Psoas muscle (tissue), 8 donors: ENCODE data around the gene TBC1D22A. TPM values are rescaled to one million over a fixed set of nuclear protein-coding genes. Genes with fewer than 3 reads are reported as not detected.

Experiments
- ATAC-seq, 4 donors: fragments of 200-7000 bp; cut with Tn5 transposase; one replicate each; pipeline ENCODE4 v1.9.1; 2020; ENCODE audit warnings: moderate library complexity in 3 of 4, mild to moderate bottlenecking in 2 of 4
- DNase-seq, 2 donors: peaks; one replicate each; pipeline ENCODE4 v3.0.0-alpha.2; 2020
- H3K27ac ChIP-seq: fragments of 200-600 bp; one replicate; pipeline ENCODE4 v1.8.0; 2022
- H3K27me3 ChIP-seq, 3 donors: fragments of 200-600 bp in 1 of 3; one replicate each; pipeline versions ENCODE4 v1.6.1 to v1.8.0; 2013 to 2022; ENCODE audit warnings: low read length in 2 of 3, mild to moderate bottlenecking in 2 of 3, moderate library complexity in 1 of 3; ENCODE audit not compliant: insufficient read depth in 3 of 3
- H3K36me3 ChIP-seq, 2 donors: fragments of 200-600 bp in 1 of 2; one replicate each; pipeline versions ENCODE4 v1.6.1 to v1.8.0; 2013 to 2022; ENCODE audit warnings: low read depth in 1 of 2, mild to moderate bottlenecking in 1 of 2, moderate library complexity in 1 of 2; ENCODE audit not compliant: insufficient read depth in 1 of 2
- H3K4me1 ChIP-seq: fragments of 200-600 bp; one replicate; pipeline ENCODE4 v1.8.0; 2022
- H3K4me3 ChIP-seq: fragments of 200-600 bp; one replicate; pipeline ENCODE4 v1.8.0; 2022; ENCODE audit warnings: mild to moderate bottlenecking
- H3K9me3 ChIP-seq: fragments of 200-600 bp; one replicate; pipeline ENCODE4 v1.8.0; 2022
- CTCF ChIP-seq: fragments of 200-600 bp; IDR thresholded peaks from one replicate; pipeline ENCODE4 v1.8.0; 2022; ENCODE audit warnings: antibody characterized with exemption
- WGBS, 3 donors: extraction: QIAGEN DNeasy Blood & Tissue Kit; methylation state at CpG; one replicate each; pipeline versions ENCODE4 v1.1.6 to v1.1.7; 2013; 5-methylcytosine and 5-hydroxymethylcytosine counted together
- intact Hi-C, 2 donors: fragments of 100-400 bp; cut with DNase I; formaldehyde crosslinking; loops; one replicate each; pipeline versions ENCODE4 v1.11.0 to v1.14.2; 2022
- polyA plus RNA-seq, 3 donors: library from polyadenylated mRNA; stranded (reverse); fragments of 200-250 nt; gene quantifications; one replicate each; pipeline ENCODE4 v1.2.3, GENCODE V29; 2013
- total RNA-seq, 4 donors: library from RNA; stranded (reverse); fragmentation: NEBNext Ultra II Directional in 2 of 4; extraction: Animal tissue kit (Norgen Biotek cat#: 25700) in 2 of 4; gene quantifications; one replicate each; pipeline versions ENCODE4 v1.2.1 to v1.2.4, GENCODE V29; 2021 to 2023
- donor health status: healthy with polysubstance abuse.
- donor health status: DM: no; HTN: no; CAD: no; lungs with moderate emphysema.
- donor health status: Bipolar disorder and iron deficiency.
- donor health status: healthy.
- donor health status: DM: yes; HTN: yes; CAD: no.
- donor health status: DM: no; HTN: no; CAD: no.
- donor health status: DM: no; HTN: no; CAD: no.
- donor health status: DM: yes; HTN: yes; CAD: no.

TBC1D22A gene
- total and polyA plus RNA-seq, 7 donors = 11.7 to 25.0 (median 18.9) TPM

GRCh38 chr22:46723882-46724281, 38.6 kb upstream of the TBC1D22A start:
- WGBS, 3 donors = 93 to 97% (median 96%) methylated on average over 9 of the region's 9 CpGs
- intact Hi-C loops = no loop called here
- Histone ChIP-seq H3K4me1 (peaks cover 19% of the 10 kb centered on the region), H3K9me3 (no peaks in the 10 kb centered on the region), H3K36me3 (peaks cover 0 to 32% of the 10 kb centered on the region in 2 donors), H3K27me3 (no peaks in the 10 kb centered on the region), H3K27ac (no peak overlapping the region), H3K4me3 (no peak overlapping the region)
- TF ChIP-seq CTCF = no peak
- DNase-seq (no peak), ATAC-seq (no peak)

- Histone ChIP-seq H3K4me1 (peaks cover 22% of the 10 kb centered on the region), H3K27ac (no peak overlapping the region), H3K36me3 (peaks cover 0 to 25% of the 10 kb centered on the region in 2 donors)
These were observed 37.4 kb upstream of the TBC1D22A start for GRCh38 chr22:46725096-46725495.

GRCh38 chr22:46726066-46726985, 36.1 kb upstream of the TBC1D22A start:
- Histone ChIP-seq H3K4me1 (peaks cover 35% of the 10 kb centered on the region), H3K4me3 (no peak overlapping the region), H3K27ac (no peak overlapping the region), H3K27me3 (no peaks in the 10 kb centered on the region), H3K9me3 (no peaks in the 10 kb centered on the region), H3K36me3 (peaks cover 0 to 17% of the 10 kb centered on the region in 2 donors)
- intact Hi-C loops = no loop called here
- no peak for TF ChIP-seq CTCF
- ATAC-seq (peak in 3 of 4 donors; percentile 16 to 32 (median 24)), DNase-seq (no peak)
- 68 to 78% (median 69%) methylated on average over 38 of the region's 38 CpGs for WGBS, 3 donors

More at GRCh38 chr22:46725096-46725495, 37.4 kb upstream of the TBC1D22A start:
- Histone ChIP-seq H3K9me3 (no peaks in the 10 kb centered on the region), H3K27me3 (no peaks in the 10 kb centered on the region), H3K4me3 (no peak overlapping the region)
- TF ChIP-seq CTCF = no peak
- no peak for ATAC-seq
- intact Hi-C loops = no loop called here
- 87 to 88% (median 87%) methylated on average over 18 of the region's 18 CpGs for WGBS, 3 donors
- no peak for DNase-seq

GRCh38 chr22:46726986-46727317, 35.5 kb upstream of the TBC1D22A start:
- ATAC-seq = no peak
- no peak for TF ChIP-seq CTCF
- Histone ChIP-seq H3K4me3 (no peak overlapping the region), H3K4me1 (peaks cover 39% of the 10 kb centered on the region), H3K9me3 (no peaks in the 10 kb centered on the region), H3K27me3 (no peaks in the 10 kb centered on the region), H3K36me3 (peaks cover 0 to 17% of the 10 kb centered on the region in 2 donors), H3K27ac (no peak overlapping the region)
- intact Hi-C loops = no loop called here
- 90 to 99% (median 97%) methylated on average over 3 of the region's 3 CpGs for WGBS, 3 donors
- no peak for DNase-seq
